Lung microvascular endothelial cell (primary cell): ENCODE results near the gene ADRA2B. TPM values are rescaled to one million over a fixed set of nuclear protein-coding genes. Genes with fewer than 3 reads are reported as not detected.

ENCODE experiments used
- DNase-seq, 2 donors: peaks; one replicate each; pipeline versions ENCODE4 v3.0.0 to v3.0.0-alpha.2; 2010; ENCODE audit warnings: low read depth in 2 of 2
- total RNA-seq: library from RNA; depleted of rRNA; stranded (reverse); fragments of >200 nt; gene quantifications from 2 replicates; pipeline ENCODE4 v1.2.1, GENCODE V29; 2014

ADRA2B gene
- total RNA-seq, 1 donor from 2014 or later: not detected

DNA sequence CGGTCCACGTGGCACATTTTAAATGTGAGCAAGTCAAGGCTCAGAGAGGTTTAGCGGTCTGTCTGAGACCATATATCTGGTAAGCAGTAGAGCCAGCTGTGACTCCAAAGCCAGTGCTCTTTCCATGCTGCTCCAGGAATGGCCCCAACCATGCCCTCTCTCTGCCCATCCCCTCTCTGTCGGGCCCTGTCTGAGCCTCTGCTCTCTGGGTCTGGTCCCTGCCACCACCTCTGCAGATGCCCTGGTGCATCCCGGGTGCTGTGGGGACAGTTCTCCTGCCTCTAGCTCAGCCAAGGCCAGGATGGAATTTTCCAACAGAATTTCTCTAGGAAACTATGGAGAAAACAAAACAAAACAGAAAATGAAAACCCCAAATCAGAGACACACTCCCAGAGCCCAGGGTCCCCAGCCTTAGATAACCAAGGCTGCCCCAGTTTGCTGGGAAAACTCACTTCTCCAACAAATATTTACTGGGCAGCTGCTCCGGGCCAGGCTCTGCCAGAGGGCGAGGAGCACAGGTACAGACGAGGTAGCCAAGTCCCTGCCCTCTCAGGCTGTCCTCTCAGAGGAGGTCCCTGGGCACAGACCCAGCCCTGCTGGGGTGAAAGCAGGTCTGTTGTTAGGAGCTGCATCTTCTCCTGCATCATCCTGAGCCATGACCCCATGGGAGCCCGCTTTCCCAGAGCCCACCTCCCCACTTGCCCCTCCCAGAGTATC, 9.2 kb downstream of the ADRA2B start:
- DNase-seq: no peak

- no peak for DNase-seq
Measured at GRCh38 chr2:96105994-96106715, 10.2 kb downstream of the ADRA2B start.

- no peak for DNase-seq
Measured at GRCh38 chr2:96105152-96105915, 11.0 kb downstream of the ADRA2B start.

GRCh38 chr2:96104487-96104861, 11.9 kb downstream of the ADRA2B start:
- no peak for DNase-seq

DNA sequence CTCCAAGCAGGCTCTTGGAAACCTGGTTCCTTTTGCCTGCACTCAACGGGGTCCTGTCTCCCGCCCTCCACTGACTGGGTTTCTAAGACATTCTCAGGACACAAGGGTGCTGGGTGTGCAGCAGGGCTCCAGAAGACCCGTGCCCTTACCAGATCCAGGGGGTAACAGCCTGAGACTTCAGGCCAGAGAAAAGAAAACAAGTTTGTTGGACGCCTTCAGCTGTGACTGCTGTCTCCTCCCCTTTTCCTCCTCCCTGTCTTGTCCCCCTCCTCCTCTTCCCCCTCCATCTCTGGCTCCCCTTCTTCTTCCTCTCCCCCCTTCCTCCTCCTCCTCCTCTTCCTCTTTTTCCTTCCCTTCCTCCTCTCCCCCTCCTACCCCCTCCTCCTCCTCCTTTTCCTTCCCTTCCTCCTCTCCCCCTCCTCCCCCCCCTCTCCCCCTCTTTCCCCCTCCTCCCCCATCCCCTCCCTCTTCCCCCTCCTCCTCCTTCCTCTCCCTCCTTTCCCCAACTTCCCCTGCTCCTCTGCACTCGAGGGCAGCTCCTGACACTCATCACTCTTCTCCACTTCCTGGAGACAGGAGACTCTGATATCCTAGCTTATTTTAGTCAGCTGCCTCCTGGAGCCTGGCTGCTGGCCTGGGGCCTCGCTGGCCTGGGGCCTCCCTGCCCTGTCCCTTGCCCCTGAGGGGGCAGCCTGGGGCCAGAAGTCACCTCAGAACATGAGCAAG, 12.4 kb downstream of the ADRA2B start:
- no peak for DNase-seq

- no peak for DNase-seq
Measured at GRCh38 chr2:96103187-96103601, 13.2 kb downstream of the ADRA2B start.

DNA sequence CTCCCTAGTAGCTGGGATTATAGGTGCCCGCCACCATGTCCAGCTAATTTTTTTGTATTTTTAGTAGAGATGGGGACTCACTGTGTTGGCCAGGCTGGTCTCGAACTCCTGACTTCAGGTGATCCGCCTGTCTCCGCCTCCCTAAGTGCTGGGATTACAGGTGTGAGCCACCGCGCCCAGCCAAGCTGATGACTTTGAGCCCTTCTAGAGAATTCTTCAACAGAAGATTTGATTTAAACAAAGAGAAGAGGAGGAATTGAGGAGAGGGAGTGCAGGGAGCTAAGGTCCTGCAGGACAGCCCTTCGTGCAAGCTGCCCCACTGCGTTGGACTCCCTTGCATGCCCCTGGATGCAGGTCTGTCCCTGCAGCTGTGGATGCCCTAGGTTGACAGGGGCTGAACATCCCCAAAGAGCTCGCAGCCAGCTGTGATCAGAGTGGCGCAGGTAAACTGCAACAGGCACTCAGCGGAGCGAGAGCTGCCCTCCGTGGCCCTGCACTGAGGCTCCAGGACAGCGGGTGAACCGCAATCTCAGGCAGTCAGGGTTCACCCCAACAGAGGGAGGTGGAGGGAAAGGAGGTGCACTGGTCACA, 13.7 kb downstream of the ADRA2B start:
- no peak for DNase-seq

DNA sequence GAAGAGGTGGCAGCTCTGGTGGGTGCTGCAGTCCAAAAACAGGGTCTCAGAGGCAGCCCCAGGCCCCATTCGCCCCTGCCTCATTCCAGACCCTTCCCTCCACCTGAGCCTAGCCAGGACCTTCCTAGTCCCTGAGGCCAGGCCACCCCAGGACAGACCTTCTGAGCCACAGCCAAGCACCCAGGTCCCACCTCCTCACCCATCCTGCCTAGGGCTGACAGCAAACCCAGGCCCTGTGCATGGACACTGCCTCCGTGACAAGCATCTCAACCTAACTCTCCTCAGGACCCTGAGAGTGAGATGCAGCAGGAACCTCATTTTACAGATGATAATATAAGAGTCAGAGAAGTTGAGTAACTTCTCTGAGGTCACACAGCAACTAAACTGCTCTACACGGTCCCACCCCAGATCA, 15.5 kb downstream of the ADRA2B start:
- DNase-seq: no peak

GRCh38 chr2:96099861-96100798, 16.2 kb downstream of the ADRA2B start:
- peak; percentile 23 to 36 for DNase-seq

DNA sequence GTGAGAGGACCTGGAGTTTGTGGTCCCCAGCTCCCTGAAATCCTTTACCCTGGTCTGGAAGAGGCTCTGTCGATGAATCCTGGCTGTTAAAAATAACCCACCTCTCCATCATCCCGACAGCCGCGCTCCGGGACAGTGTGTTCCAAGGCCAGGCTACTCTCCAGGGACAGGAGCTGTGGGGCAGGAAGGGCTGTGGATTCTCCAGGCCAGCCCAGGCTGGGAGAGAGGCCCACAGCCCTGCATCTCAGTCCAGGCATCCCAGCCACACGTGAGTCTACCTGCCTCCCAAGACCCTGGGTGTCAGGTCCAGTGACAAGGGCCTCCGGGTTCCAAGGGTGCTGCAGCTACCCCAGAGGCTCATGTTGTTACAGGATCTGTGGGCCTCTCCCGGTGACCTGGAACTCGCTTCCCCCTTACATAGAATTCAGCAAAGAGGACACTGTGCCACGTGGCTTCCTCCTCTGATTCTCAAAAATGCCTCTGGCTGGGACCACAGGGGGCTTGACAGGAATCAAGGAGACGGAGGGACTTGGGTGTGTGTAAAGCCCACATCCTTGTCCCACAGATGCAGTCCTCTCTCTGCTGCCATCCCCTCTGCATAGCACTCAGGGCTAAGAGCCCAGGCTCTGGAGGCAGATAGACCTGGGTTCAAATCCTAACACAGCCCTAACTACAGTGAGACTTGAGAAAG, 17.3 kb downstream of the ADRA2B start:
- DNase-seq: no peak

DNA sequence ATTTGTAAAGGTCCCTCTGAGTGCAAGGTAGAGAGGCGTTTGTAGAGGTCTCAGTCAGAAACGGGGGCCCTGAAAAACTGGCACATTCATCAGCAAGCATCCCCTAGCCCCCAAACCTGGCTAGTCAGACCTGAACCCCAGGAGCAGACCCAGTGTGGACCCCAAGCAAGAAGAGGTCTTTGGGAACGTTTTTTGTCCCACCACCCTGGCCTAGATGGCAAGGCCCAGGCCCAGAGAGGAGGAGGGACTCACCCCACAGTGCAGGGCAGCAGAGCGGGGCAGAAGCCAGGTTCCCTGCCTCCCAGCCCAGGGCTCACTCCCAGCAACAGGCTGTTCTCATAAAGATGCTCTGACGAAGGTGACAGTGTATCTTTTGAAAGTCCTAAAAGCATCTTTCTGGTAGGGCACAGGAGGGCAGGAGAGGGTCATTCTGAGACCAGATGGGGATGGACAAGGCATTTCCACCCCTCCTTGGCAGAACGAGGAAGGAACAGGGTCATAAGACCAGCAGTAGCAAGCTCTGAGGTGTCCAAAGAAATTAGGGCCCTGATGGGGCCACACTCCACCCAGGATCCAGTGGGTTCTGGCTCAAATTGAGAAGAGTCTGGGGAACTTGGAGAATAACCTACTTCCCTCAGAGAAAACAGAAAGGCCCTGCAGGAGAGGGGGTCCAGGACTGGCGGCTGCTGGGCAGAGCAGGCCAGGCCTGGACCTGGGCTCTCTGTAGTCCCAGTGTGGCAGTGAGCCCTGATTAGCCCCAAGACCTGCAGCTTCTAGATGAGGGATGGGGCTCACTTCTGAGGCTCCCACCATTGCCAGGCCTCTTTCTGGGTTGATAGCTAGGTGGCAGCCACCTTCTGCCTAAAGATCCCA, 18.2 kb downstream of the ADRA2B start:
- DNase-seq: no peak

DNA sequence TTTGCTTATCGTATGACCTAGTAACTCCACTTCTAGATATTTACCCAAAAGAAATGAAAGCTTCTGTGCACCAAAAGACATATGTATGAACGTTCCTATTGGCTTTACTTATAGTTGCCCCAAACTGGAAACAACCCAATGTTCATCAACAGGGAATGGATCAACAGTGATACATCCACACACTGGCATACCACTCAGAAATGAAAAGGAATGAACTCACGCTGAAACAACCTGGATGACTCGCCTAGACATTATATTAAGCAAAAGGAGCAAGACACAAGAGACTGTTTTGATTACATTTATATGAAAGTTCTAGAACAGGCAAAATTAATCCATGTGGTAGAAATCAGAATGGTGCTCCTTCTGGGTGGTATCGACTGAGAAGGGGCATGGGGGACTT, 18.9 kb downstream of the ADRA2B start:
- DNase-seq: no peak

- DNase-seq: no peak
Measured at GRCh38 chr2:96095116-96095636, 21.2 kb downstream of the ADRA2B start.

DNA sequence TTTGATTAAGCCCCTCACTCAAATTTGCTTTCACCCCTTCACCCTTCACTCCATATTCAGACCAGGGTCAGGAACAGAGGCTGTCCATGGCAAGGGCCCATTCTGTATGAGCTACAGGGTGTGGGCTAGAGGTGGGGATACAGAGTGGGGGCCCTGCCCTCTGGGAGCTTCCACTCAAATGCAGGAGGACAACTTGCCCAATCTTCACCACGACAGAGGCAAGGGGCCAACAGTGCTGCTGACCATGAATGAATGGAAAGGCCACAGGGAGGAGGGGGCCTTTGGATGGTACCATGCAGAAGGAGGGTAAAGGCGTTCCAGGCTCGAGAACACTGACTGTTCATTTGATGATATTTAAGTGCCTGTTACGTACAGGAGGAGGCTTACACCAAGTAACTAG, 22.8 kb downstream of the ADRA2B start:
- no peak for DNase-seq

DNA sequence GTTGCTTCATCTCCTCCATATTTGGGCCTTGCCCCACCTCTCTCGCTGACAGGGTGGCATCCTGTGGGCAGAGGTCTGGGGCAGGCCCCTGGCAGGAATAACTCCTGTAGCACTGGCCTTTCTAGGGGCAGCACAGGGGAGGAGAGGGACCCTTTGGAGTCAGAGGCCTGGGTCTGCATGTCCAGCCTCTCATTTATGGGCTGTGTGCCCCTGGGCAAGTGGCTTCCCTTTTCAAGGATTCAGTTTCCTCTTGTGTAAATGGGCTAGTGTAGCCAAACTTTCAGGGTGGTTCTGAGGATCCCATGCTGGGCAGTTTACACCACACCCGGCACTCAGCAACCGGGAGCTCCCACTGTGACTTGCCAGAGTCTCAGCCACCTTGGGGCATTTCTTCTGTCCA, 23.4 kb downstream of the ADRA2B start:
- no peak for DNase-seq

- no peak for DNase-seq
Measured at GRCh38 chr2:96092573-96092877, 23.8 kb downstream of the ADRA2B start.

GRCh38 chr2:96091711-96092572, 24.4 kb downstream of the ADRA2B start:
- no peak for DNase-seq
